NCI-H2196 (cell line): ENCODE results near the gene FAM117B.
"Not testable (repeated sequence)": the region's sequence is repeated elsewhere in the genome, so short reads cannot be mapped to it uniquely, and the experiment has no call there.

Source experiments
- DNase-seq: peaks from one replicate; lab custom pipeline; 2025; ENCODE audit not compliant: unreplicated experiment; lab: John Stamatoyannopoulos, UW

FAM117B gene

GRCh38 chr2:202756598-202756997 lies 121.8 kb downstream of the FAM117B start:
- DNase-seq = no peak

DNA sequence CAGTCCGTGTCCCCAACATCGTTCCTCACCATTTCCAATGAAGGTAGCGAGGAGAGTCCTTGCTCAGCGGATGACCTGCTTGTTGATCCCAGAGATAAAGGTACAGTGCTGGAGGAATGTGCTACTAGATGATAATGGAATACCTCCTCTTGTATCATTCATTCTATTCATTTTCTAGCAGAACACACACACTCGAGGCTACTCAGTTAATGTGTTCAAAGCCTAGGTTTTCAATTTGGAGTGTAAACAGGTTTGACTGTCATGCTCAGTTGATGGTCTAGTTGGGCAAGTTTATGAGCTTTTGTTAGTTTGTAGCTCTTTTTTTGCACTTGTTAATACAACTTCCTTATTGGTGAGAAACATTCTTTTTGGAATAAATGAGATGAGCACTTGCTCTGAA lies 122.6 kb downstream of the FAM117B start:
- DNase-seq = no peak

DNA sequence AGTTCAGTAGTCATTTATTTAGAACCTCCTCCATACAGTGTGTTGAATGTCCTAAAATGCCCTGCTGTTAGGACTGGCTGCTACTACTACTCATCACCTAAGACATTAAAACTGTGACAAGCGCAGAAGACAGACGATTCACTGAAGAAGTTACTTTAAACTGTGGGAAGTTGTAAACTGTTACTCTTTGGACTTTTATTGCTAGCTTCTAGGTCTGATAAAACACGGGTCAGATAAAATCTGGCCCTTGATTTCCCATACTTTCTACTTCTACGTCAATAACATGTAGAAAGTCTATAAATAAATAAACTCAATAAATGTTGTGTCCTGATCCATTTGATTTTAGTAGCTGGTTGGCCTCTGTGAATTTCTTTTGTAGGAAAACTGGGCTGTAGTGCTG lies 123.4 kb downstream of the FAM117B start:
- DNase-seq = no peak

GRCh38 chr2:202758604-202759003 lies 123.8 kb downstream of the FAM117B start:
- no peak for DNase-seq

- DNase-seq = no peak
Observed at GRCh38 chr2:202760848-202761247, 126.1 kb downstream of the FAM117B start.

DNA sequence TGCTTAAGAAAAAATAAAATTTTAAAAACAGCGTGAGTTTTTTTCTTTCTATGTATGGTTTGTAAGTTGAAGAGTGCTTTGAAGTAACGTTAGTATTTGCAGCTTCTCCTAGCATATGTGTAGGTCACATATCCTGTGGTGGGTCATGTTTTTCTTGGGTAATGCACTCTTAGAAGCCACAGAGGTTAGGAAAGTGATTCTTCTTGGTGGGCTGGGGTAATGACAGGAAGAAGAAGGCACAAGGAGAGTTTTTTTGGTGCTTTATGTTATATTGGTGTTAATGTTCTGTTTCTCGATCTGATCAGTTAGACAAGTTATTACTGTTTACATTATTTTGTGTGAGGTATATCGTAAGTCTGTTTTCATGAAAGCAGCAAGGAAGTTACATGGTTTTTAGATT lies 127.8 kb downstream of the FAM117B start:
- DNase-seq = no peak

- DNase-seq = no peak
Observed at GRCh38 chr2:202763916-202764315, 129.1 kb downstream of the FAM117B start.

- no peak for DNase-seq
Observed at GRCh38 chr2:202764991-202765390, 130.2 kb downstream of the FAM117B start.

- no peak for DNase-seq
Observed at GRCh38 chr2:202765436-202765835, 130.7 kb downstream of the FAM117B start.

DNA sequence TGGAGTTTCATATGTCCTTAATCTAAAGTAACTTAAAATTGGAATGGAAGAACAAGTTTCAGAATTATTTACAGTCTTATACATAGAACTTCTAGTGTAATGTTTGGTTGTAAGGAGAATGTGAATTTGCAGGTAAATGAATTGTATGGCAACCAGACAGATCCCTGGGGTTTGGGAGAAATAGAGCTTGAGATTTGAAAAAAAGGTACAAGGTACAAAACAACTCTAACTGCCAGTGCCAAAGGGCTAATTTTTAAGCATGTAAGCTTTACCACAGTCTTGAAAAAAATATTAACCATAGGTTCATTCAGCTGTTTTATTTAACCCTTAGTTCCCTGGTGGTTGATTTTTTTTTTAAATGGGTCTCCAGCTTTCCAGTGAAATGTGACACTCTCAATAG lies 133.5 kb downstream of the FAM117B start:
- DNase-seq = no peak

DNA sequence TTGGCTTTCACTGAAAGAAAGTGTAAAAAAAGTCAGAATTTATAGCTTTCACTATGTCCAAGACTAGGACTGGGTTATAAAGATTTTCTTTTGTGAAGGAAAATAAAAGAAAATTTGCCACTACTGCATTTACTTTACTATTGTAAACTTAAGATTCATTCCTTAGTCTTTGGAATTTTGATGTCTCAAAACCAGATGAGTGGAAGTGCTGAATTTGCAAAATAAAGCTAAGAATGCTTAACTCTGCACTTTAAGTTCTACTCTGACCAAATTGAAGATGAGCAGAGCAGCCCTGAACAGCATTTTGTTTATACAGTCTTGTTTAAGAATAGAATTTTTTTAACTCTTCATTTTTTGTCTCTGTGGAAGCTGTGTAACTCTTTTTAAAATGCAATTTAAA lies 134.4 kb downstream of the FAM117B start:
- DNase-seq = no peak

DNA sequence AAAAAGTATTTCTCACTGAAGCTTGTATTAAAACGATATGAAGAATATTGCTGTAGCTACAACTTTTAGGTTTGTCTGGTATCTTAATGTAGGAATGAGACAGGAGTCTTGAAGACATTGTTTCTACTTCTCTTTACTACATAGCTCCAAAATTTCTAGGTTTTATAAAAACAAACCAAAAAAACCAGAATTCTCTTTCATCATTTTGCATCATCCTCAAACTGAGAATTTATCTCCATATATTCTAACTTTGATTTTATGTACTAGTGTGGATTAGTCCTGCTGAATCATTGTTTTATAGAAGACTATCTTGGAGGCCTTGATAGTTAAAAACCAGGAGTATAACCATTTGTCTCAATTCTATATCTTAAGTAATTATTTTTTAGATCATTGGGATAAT lies 136.6 kb downstream of the FAM117B start:
- no peak for DNase-seq

GRCh38 chr2:202771741-202772460 lies 137.1 kb downstream of the FAM117B start:
- no peak for DNase-seq

DNA sequence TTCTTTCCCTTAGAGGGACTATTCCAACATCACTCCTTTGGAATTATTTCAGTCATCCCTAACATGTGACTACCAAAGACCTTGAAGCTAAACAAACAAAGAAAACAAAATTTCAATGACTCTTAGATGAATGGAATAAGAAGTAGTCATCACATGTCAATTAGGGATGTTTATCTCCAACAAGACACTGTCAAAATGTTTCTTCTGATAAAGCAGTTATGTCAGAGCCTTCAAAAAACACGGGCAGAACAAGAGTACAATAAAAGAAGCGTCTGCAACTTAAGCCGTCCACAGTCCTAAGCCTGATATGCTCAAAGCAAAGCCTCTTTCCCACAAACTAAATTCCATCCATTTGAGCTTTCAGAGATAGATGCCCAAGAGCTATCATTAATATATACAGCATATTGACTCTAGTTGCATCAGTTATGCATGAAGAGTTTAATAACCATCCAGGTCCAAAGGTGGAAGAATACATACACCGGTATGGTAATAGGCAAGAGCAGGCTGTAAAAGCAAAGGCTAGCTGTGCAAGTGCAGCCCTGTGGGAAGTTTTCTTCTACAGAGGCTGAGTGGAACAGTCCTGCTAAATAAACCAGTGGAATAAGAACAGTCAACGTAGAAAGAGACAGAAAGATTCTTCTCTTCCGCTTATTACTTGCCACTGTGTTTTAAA lies 138.7 kb downstream of the FAM117B start:
- no peak for DNase-seq

DNA sequence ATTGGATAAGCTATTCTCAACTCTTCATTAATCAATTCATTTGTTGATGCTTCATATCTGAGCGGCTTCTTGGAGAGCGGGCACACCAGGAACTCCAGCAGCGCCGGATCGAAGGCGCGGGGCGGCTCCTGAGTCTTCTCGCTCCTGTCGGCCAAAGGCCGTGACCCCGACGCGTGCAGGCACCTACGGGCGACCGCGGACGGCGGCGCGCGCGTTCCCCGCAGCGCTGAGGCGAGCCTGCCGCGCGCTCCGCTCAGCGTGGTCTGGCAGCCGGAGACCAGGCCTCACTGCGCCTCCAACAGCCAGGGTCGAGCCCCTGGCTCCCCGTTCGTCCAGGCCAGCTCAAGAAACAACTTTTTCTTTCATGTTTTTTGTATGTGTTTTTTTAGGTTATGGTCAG lies 139.3 kb downstream of the FAM117B start:
- no peak for DNase-seq

DNA sequence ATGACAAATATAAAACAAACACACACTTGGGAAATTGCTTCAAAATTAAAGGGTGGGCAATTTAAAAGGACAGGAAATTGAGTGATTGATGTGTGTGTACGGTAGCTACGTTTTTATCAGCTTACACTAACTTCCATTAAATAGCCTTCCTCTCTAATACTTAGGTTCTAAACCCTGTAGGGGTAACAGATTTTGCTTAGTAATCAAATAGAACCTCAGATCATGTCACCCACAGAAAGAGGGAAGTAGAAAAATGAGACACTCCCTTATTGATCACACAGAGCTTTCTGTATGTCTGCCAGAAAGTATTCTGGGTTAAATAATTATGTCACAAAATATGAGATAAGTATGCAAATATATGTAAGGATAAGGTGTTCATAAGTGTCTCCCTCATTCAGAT lies 143.4 kb downstream of the FAM117B start:
- DNase-seq = no peak

DNA sequence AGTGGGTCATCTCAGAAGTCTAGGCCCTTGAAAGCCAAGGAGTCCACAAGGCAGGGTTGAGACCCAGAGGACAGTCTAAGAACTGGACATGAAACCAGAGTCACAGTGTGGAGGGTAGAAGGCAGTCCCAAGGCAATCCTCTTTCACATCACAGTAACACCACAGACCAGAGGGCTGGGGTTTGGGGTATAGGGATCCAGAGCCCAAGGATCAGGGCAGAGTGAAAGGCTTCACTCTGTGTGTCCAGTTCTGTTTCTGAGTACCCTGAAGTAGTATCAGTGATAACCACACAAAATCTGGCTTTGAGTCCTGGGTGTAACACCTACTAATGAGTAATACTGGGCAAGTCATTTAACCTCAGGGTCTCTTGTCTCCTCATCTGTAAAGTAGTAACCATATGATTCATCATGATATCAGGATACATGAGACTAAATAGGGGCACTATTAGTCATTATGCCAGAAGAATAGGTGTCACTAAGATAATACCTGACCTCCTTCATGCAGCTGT lies 145.8 kb downstream of the FAM117B start:
- no peak for DNase-seq

DNA sequence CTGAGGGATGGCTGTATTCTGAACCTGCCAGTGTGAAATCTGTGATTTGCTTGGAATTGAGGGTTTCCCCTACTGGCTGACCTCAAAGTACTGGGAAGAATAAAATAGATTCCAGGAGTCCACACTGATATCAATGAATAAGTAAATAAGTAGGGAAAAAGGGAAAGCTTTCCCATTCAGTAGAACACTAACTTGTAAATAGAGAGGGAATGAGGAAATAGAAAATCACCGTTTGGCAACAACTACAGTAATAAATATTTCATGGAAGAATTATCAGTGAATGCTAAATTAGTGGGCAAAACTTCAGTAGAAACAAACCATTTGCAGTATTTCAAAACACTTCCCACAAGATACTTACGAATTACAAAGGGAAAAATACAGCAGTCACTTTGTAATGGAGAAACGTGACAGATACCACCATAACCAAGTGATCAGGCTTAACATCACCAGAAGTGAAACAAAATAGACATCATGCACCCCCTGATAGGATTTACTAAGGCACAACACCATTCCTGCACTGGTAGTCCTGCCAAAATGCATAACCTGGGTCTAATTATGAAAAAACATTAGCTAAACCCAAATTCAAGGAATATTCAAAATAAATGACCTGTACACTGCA lies 148.3 kb downstream of the FAM117B start:
- no peak for DNase-seq

DNA sequence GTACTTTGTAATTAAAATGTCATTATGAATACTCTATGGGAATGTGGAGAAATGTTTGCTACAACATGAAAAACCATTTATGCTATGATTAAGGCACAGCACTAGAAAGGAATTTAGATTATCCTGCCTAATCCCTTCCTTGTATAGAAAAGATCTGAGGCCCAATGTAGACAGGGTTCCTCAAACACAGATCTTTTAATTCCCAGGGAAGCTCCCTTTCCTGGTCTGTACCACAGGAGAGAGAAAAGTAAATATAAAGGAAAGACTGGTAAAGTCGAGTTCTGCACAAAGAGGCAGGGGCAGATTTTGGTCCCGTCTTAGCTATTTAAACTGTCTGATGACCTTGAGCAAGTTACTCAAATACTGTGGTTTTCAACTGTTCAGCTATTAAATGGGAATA lies 152.1 kb downstream of the FAM117B start:
- no peak for DNase-seq

DNA sequence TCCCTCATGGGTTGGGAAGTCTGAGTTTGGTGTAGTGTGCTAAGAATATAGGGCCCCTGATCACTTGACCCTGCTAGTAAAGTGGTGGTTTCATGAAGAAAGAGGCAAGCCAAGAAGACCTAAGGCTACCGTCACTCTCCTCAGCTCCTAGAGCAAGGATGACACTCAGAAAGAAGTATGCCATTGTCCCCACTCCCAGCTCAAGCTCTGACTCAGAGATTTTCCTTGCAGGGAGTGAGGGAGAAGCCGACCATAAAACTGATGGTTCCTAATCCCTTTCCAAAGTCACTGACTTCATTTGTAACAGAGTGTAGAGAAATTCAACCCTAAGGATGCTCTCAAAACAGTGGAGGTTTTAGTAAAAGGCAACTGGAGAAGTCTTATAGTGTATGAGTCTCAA lies 155.9 kb downstream of the FAM117B start:
- no peak for DNase-seq

DNA sequence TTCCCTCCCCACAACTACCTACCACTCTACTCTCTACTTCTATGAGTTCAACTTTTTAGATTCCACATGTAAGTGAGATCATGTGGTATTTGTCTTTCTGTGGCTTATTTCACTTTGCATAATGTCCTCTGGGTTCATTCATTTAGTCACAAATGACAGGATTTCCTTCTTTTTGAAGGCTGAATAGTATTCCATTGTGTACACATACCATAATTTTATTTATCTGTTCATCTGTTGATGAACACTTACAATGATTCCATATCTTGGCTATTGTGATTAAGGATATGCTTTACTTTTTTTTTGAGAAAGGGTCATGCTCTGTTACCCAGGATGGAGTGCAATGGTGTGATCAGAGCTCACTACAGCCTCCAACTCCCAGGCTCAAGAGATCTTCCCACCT lies 163.2 kb downstream of the FAM117B start:
- DNase-seq = no peak

DNA sequence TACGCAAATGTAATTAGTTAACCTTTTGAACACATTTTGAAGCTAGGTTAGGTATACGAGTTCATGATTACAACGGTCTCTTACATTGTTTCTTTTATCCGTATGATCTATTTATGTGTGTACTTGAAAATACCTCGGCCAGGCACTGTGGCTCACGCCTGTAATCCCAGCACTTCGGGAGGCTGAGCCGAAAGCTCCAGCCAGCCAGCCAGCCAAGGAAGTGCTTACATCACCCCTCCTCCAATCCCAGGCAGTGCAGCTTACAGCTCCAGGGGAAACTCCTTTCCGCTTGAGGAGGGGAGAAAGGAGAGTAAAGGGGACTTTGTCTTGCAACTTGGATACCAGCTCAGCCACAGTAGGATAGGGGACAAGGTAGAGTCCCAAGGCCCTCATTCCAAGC lies 171.1 kb downstream of the FAM117B start:
- DNase-seq = not testable (repeated sequence)
